Activated T-cell treated with anti-CD3 and anti-CD28 coated beads, Interleukin-2, amount 50 U/mL, for 72 hours (primary cell): ENCODE results near the gene PRR23E. TPM values are rescaled to one million over a fixed set of nuclear protein-coding genes. Genes with fewer than 3 reads are reported as not detected.

Experiments used
- total RNA-seq, 2 donors: library from RNA; stranded (reverse); gene quantifications; one replicate each; pipeline ENCODE4 v1.2.3, GENCODE V29; 2022

PRR23E gene
- total RNA-seq, 2 donors from 2014 or later = not detected

Other genes with a start within 250 kb of the PRR23E start
- 1 to 10 TPM; 3.7 to 5.2 TPM for gene PLXNA1, start 210.0 kb upstream of the PRR23E start, total RNA-seq
- gene PRR20G, start 94.9 kb downstream of the PRR23E start, total RNA-seq = not detected